Measurements from ENCODE around the gene CERS4.
"Not testable (repeated sequence)": the region's sequence is repeated elsewhere in the genome, so short reads cannot be mapped to it uniquely, and the experiment has no call there.

The CERS4 gene

DNA sequence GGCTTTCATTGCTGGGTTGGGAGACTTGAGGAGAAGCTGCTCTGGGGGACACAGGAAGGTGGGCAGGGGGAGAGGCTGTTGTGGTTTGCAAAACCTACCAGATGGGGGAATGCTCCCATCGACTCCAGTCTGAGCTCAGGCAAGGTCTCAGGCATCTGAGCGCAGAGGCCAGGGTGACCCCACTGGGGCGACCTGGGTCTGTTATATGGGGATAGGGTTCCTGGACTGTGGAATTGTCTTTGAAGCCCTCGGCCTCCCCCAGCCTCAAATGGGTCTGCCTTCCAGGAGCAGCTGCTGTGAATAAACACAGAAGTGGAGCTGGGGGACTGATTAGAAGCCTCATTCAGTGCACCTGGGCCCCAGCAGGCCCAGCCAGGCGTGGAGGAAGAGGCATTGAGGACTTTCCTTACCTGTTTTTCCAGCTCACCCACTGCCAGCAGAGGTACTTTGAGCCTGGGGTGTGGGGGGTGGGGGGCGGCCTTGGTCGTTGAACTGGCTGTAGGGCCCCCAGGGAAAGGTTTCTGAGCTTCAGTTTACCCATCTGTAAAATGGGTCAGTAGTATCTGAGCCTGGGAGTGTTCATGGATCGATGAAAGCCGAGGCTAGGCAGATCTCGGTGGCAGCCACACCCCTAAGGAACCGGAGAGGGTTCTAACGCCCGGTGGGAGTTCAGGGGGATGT lies 1.4 kb downstream of the CERS4 start:
- no peak for DNase-seq

DNA sequence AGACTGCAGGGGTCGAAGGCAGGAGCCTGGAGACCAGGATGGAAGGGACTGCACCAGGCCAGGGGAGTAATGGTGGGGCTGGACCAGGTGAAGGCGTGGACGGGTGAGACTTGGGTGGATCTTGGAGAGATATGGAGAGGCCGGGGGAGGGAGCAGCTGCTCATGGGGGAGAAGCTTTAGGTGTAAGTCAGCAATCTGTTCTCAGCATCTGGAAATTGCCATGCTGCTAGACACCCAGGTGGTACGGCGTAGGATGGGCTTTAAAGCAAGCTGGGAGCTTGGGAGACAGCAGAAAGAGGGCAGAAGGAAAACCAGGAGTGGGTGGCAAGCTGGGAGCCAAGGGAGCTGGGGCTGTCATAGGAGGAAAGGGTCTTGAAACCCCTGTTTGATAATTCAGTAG lies 3.0 kb downstream of the CERS4 start:
- DNase-seq, result no peak

DNA sequence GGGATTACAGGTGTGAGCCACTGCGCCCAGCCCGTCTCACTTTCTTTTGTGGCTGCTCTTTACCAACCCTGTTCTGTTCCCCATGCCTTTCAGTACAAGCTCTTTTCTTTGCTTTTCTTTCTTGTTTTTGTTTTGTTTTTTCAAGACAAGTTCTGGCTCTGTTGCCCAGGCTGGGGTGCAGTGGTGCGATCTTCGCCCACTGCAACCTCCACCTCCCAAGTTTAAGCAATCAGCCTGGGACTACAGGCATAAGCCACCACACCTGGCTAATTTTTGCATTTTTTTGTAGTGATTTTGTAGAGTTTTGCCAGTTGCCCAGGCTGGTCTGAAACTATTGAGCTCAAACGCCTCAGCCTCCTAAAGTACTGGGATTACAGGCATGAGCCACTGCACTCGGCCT lies 3.7 kb downstream of the CERS4 start:
- no peak for DNase-seq

DNA sequence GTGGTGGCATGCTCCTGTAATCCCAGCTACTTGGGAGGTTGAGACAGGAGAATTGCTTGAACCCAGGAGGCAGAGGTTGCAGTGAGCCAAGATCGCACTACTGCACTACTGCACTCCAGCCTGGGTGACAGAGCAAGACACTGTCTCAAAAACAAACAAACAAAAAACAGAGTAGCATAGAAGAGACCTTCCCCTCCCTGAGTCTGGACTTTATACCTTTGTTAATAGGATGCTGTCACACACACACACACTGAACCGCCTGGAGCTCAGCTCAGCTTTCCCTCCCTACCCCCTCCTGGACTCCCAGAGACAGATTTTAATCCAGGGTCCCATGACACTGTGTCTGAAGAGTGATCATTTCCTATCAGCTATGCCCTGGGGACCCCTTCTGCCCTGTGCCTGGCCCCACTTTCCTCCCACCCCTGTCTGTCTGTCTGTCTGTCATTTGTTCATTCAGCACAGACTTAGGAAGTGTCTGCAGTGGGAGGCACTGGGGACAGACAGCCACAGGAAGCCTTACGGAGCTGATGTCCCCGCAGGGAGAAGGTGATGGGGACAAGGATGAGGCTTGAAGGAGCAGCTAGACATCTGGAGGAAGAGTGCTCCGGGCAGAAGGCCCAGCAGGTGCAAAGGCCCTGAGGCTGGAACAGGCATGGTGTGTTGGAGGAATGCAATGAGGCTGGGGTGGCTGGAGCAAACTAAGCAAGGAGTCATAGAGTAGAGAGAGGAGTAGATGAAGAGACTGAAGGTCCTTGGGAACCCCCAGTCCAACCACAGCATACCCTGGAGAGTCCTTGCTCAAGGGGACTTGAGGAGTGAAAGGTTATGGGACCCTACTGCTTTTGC lies 4.9 kb downstream of the CERS4 start:
- no peak for DNase-seq

DNA sequence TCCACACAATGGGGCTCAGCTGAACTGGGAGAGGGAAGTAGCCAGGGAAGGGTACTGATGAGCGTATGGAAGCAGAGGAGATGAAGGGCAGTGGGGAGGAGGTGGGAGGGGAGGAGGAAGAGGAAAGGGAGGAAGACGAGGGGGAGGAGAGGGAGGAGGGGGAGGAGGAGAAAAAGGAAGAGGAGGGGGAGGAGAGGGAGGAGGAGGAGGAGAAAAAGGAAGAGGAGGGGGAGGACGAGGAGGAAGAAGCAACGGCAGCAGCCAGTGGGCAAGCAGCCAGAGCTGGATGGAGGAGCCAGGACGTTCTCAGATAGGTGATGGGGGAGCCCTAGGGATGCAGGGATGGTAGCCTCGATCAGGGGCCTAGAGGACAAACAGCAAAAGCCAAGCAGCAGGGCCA lies 5.6 kb downstream of the CERS4 start:
- DNase-seq, result no peak

DNA sequence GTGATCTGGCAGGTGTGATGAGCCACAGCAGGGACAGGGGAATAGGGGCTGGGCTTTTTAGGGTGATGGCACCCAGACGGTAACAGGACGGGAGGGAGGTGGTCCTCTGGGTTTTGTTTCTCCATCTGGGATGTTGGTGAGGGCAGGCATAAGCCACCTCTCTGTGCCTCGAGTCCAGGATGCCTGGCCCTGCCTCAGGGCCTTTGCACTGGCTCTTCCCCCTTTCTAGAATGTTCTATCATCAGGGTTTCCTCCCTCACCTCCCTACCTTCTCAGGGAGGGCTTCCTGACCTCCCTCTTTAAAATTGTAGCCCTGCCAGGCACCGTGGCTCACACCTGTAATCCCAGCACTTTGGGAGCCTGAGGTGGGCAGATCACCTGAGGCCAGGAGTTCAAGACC lies 6.6 kb downstream of the CERS4 start:
- DNase-seq, result no peak

DNA sequence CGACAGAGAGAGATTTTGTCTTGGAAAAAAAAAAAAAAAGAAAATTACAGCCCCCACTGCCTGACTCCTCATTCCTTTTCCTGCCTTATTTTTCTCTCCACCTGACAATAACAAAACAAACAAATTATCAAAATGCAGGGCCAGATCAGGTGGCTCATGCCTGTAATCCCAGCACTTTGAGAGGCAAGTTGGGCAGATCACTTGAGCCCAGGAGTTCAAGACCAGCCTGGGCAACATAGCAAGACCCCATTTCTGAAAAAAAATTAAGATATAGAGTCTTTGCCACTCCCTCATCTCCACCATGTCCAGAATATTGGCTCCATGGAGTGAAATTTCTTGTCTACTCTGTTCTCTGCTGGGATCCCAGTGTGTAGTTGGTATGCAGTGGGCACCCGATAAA lies 7.2 kb downstream of the CERS4 start:
- DNase-seq, result no peak

DNA sequence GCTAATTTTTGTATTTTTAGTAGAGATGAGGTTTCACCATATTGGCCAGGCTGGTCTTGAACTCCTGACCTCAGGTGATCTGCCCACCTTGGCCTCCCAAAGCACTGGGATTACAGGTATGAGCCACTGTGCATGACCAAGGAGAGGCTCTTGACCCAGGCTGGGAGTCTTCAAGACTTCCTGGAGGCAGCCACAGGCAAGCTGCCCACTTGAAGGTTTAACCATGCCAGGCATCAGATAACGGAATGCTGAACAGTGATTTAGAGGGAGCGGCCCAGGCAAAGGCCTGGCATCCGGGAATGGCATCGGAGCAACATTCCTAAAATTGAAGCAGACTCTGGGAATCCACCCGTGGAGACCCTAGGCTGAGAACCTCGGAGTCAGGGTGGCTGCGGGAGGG lies 9.0 kb downstream of the CERS4 start:
- DNase-seq, result not testable (repeated sequence)

DNA sequence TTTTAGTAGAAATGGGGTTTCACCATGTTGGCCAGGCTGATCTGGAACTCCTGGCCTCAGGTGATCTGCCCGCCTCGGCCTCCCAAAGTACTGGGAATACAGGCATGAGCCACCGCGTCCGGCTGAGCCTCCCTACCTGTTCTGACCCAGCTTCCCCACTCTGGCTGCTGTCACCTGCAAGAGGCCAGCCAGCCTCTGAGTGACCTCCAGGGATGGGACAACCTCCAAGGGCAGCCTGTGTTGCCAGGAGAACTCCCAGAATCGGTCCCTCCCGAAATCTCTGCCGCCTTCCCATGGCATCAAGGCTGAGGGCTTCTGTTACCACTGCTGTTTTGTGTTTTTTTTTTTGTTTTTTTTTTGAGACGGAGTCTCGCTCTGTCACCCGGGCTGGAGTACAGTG lies 11.3 kb downstream of the CERS4 start:
- DNase-seq, result no peak

DNA sequence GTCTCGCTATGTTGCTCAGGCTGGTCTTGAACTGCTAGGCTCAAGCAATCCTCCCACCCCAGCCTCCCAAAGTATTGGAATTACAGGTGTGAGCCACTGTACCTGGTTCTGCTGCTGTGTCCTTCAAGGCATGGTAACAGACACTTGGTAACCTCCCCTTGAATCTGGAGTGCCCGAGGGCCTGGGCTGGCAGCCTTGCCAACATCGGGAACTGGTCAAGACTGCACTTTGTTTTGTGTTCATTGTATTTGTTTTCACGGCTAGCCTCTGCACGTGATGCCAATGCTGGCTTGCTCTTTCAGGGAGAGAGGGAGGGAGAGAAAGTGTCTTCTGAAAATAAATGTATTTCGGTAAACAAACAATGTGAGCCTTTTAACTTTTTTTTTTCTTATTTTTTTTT lies 12.0 kb downstream of the CERS4 start:
- no peak for DNase-seq

DNA sequence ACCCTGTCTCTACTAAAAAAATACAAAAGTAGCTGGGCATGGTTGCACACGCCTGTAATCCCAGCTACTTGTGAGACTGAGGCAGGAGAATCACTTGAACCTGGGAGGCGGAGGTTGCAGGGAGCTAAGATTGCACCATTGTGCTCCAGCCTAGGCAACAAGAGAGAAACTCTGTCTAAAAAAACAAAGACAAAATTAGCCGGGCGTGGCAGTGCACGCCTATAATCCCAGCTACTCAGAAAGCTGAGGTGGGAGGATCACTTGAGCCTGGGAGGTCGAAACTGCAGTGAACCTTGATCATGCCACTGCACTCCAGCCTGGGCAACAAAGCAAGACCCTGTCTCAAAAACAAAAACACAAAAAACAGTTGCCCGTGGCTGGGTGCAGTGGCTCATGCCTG lies 14.3 kb downstream of the CERS4 start:
- DNase-seq, result not testable (repeated sequence)

DNA sequence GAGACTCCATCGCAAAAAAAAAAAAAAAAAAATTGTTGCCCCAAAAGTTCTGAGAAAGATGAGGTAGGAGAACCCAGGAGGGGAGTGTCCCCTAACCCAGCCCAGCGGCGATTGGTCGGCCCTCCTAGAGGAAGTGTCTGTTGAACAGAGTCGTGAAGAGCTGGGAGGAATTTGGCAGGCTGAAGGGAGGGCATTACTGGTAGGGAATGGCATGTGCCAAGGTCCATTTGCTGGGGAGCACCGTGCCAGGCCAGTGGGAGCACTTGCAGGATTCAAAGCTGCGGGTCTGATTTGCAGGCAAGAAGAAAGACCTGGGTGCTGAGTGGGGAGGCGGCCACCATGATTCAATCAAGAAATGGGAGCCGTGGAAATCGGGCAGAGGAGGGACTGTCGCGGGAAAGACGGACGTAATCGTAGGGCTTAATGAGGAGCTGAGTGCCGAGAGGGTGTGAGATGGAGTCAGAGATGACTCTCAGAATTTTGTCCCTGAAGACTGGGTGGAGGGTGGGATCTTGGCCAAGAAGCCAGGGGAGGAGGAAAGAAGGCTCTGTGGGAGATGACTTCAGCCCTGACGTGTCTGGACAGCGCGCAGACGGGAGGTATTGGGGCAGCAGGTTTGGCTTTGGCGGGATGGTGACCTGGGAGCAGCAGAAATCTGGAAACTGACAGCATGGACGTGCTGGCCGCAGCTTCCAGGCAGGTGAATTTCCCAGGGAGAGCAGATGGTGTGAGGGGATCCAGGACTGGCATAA lies 15.4 kb downstream of the CERS4 start:
- peak; percentile 17 for DNase-seq

DNA sequence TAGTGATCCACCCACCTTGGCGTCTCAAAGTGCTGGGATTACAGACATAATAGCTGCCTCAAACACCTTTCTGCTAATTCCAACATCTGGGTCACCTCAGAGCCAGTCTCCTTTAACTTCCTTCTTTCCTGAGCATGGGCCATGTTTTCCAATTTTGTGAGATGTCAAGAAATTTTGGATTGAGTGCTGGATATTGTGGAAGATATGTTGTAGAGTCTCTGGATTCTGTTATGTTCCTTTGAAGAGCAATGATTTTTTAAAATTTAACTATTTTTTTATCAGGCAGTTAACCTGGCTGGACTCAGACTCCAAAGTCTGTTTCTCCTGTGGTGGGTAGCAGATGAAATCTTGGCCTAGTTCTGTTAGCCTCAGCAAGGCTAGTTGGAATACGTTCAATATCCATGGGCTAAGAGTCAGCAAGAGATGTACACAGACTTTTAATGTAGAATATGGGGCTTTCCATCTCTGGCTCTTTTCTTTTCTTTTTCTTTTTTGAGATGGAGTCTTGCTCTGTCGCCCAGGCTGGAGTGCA lies 22.0 kb downstream of the CERS4 start:
- DNase-seq, result no peak

DNA sequence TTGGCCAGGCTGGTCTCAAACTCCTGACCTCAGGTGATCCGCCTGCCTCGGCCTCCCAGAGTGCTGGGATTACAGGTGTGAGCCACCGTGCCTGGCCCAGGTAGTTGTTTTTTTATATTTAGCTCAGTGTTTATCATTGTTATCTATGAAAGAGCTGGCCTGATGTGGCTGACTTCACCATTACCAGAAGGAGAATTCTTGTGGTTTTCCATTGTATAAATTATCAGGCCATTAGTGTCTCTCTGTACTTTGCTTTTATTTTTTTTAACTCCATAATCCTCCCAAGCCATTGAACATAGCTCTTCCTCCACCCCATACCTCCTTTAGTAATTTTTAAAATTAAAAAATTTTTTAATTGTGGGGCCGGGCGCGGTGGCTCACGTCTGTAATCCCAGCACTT lies 24.2 kb downstream of the CERS4 start:
- DNase-seq, result no peak

DNA sequence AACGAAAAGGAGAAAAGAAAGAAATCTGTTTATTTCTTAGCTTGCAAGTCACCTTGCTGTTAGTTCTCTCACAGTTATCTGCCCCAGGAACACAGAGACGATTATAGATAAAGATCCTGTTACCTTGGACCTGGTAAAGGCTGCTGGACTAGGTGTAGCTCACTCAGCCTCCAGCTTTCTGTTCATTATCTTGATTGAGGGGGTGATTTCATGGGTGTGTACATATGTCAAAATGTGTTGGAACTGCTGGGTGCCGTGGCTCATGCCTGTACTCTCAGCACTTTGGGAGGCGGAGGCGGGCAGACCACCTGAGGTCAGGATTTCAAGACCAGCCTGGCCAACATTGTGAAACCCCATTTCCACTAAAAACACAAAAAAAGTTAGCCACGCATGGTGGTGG lies 27.9 kb downstream of the CERS4 start:
- no peak for DNase-seq

DNA sequence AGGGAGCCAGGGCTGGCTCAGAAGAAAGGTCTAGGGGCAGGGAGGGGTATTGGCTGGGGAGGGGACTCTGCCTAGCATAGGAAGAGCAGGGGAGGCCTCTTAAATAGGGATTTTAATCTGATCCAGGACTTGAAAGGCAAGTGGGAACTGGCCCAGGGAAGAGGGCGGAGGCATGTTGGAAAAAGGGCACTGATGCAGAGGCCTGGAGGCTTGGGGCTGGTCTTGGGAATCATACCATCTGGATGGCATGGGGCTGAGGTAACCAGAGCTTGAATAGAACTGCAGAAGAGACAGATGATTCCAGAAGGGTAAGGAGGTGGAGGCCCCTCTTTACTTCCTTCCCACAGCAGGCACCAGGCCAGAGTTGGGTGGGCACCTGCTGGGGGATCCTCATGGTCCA lies 29.1 kb downstream of the CERS4 start:
- no peak for DNase-seq

DNA sequence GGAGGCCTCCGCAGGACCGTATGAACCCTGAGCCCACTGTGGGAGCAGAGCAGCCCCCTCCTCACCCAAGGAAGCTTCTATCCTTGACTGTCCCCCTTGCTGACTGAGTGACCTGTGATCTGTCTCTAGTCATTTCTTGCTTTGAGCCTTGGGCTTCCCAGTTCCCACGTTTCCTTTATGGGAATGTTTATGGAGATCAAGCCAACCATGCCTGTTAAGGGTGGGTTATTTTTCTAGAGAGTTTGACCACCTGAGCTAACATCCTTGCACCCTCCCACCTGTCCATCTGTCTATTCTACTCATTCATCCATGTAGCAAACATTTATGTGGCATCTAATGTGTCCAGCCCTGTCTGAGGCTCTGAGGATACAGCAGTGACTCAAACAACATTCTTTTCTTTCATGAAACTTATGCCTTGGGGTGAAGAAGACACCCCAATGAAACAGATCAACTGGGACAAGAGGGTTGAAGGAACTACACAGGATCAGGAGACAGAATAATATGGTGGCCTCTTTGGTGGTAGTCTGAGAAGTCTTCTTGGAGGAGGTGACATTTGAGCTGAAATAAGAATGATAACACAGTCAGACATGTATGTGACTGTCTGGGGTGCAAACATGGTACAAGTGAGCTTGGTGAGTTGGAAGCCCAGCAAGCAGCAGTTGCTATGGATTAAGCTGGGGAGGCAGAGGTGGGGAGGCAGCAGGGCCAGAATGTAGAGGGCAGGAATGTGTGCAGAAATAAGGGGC lies 30.5 kb downstream of the CERS4 start:
- no peak for DNase-seq

DNA sequence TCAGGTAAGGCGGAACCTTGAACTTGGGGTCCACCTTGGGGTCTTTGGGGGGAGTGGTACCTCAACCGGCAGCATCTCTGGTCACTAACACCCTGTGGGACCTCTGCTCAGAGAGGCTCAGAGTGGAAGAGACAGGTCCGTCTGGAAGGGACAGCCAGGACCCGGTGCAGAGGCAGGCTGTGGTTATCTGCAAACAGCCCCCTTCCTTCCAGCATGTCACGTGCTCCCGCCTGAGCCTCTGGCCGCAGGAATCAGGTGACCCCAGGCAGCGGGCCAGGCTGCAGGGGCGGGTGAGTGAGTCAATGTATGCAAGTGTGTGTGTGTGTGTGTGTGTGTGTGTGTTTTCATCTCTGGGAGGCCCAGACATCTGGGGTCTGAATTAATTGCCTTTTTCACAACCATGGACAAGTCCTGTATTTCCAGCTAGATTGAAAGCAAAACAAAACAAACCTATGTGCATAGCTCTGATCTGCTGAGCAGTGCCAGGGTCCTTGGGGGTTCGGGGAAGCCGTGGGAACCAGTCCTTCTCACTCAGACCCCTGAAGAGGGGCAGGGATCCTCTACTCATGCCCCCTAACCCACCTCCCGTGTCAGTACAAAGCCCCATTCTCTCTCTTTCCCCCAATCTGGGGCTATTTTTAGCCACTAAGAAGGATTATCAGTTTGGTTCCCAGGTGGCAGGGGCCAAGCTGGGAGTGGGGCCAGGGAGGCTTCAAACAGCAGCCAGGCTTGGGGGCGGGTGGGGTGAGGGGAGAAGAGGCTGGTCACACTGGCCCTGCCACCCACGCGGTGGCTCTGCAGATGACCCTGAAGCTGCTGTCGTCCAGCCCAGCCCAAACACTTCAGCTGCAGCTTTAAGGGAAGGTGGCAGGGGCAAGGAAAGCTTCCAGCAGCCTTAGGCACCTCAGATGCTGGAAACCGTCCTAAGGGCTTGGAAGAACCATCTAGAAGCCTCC lies 31.4 kb downstream of the CERS4 start:
- DNase-seq, result peak; percentile 86

DNA sequence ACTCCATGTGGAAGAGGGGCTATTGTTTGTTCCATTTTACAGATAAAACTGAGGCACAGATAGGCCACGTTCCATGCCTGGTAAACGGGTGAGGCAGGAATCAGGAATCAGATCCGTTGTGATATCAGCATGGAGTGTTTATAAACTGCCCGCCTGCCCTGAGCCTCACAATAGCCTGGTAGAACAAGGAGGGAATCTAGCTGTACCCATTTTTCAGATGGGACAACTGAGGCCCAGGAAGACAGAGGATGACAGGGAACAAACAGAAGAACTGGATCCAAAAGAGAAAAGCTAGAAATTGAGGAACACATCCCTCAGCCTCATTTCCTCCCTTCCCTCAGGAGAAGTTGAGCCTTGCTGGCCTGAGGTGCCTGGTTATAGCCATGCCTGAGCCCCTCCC lies 32.5 kb downstream of the CERS4 start:
- no peak for DNase-seq

DNA sequence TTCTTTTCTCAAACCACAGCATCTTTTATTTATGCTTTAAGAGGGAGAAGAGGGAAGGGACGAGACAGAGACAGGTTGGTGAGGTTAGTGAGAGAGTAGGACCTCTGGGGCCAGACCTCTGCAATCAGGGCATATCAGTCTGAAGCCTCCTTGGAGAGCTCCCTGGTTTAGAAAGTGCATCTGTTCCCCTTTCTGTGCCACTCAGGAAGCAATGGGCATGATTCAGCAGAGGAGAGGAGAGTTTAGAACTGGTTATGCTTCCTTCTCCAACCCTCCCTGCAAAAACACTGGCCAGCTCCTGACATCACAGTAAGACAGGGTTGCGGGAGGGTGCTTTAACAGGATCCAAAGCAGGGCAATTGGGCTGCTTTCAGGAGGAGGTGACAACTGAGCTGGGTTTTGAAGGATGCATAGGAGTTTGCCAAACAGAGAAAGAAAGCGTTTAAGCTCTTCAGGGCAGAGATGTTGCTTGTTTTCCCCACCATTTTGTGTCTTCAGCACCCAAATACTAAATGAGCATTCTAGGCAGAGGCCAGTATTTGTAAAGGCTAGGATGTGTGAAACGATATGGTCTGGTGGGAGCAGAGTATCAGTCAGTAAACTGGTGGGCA lies 33.1 kb downstream of the CERS4 start:
- no peak for DNase-seq

DNA sequence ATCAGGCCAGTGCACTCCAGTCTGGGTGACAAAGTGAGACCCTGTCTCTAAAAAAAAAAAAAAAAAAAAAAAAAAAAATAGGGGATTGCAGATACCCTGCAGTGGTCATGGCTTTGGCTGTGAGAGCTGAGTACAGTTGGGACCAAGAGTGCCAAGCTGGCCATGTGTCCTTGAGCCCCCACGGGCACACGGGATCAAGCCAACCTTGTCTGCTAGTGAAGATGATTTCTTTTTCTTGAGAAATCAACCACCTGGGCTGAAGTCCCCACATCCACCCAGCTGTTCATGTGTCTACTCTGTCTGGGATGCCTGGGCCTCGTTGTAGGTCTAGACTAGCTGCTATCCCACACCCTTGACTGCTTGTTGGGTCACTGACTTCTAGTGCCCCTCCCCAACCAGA lies 34.0 kb downstream of the CERS4 start:
- no peak for DNase-seq
